ENCODE measurements around the gene OPN4.

GRCh38 chr10:86607674-86608073, 46.7 kb upstream of the OPN4 start:
- TF ChIP-seq, protein P1, sequence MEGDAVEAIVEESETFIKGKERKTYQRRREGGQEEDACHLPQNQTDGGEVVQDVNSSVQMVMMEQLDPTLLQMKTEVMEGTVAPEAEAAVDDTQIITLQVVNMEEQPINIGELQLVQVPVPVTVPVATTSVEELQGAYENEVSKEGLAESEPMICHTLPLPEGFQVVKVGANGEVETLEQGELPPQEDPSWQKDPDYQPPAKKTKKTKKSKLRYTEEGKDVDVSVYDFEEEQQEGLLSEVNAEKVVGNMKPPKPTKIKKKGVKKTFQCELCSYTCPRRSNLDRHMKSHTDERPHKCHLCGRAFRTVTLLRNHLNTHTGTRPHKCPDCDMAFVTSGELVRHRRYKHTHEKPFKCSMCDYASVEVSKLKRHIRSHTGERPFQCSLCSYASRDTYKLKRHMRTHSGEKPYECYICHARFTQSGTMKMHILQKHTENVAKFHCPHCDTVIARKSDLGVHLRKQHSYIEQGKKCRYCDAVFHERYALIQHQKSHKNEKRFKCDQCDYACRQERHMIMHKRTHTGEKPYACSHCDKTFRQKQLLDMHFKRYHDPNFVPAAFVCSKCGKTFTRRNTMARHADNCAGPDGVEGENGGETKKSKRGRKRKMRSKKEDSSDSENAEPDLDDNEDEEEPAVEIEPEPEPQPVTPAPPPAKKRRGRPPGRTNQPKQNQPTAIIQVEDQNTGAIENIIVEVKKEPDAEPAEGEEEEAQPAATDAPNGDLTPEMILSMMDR (IDR thresholded peaks at IDR 0.05) = no peak
- no peak for TF ChIP-seq POLR2A (IDR thresholded peaks at IDR 0.05)

All from testis (tissue), 2 donors.